COLO668 (cell line): ENCODE measurements around the gene PYCR2.
"Not testable (repeated sequence)": the region's sequence is repeated elsewhere in the genome, so short reads cannot be mapped to it uniquely, and the experiment has no call there.

Source experiments
- DNase-seq: peaks from one replicate; lab custom pipeline; 2025; ENCODE audit not compliant: unreplicated experiment; lab: John Stamatoyannopoulos, UW

PYCR2 gene

GRCh38 chr1:225923692-225924555 is at the start of gene PYCR2:
PYCR2 (minus strand) TSS chr1:225924250; CDS start chr1:225924110, 140 bp downstream.
- DNase-seq: peak; percentile 99

- DNase-seq: peak; percentile 92
These were observed 49.1 kb upstream of the PYCR2 start for GRCh38 chr1:225973158-225973557.

GRCh38 chr1:225972344-225973152 is 48.5 kb upstream of the PYCR2 start:
- no peak for DNase-seq

GRCh38 chr1:225970592-225971157 is 46.6 kb upstream of the PYCR2 start:
- DNase-seq: not testable (repeated sequence)

GRCh38 chr1:225969751-225970150 is 45.7 kb upstream of the PYCR2 start:
- not testable (repeated sequence) for DNase-seq

GRCh38 chr1:225965231-225965630 is 41.2 kb upstream of the PYCR2 start:
- no peak for DNase-seq

- no peak for DNase-seq
These were observed 39.9 kb upstream of the PYCR2 start for GRCh38 chr1:225963735-225964530.

GRCh38 chr1:225962440-225962975 is 38.5 kb upstream of the PYCR2 start:
- peak; percentile 56 for DNase-seq

- DNase-seq: no peak
These were observed 37.8 kb upstream of the PYCR2 start for GRCh38 chr1:225961659-225962439.

- no peak for DNase-seq
These were observed 34.0 kb upstream of the PYCR2 start for GRCh38 chr1:225958041-225958440.

GRCh38 chr1:225954753-225955152 is 30.7 kb upstream of the PYCR2 start:
- no peak for DNase-seq

- no peak for DNase-seq
These were observed 29.3 kb upstream of the PYCR2 start for GRCh38 chr1:225953315-225953714.

- no peak for DNase-seq
These were observed 27.0 kb upstream of the PYCR2 start for GRCh38 chr1:225950905-225951497.

GRCh38 chr1:225949041-225949440 is 25.0 kb upstream of the PYCR2 start:
- DNase-seq: no peak

GRCh38 chr1:225946803-225947202 is 22.8 kb upstream of the PYCR2 start:
- DNase-seq: no peak

- no peak for DNase-seq
These were observed 22.1 kb upstream of the PYCR2 start for GRCh38 chr1:225946082-225946620.

- no peak for DNase-seq
These were observed 21.5 kb upstream of the PYCR2 start for GRCh38 chr1:225945564-225945963.

- DNase-seq: no peak
These were observed 20.9 kb upstream of the PYCR2 start for GRCh38 chr1:225944951-225945350.

- DNase-seq: no peak
These were observed 20.3 kb upstream of the PYCR2 start for GRCh38 chr1:225944387-225944786.
